HepG2 (cell line): ENCODE data around the gene UGT3A2. TPM values are rescaled to one million over a fixed set of nuclear protein-coding genes. Genes with fewer than 3 reads are reported as not detected.

Experiments used
- ATAC-seq: fragments of 200-7000 bp; cut with Tn5 transposase; 3 replicates; pipeline ENCODE4 v1.9.1; 2020; ENCODE audit warnings: mild to moderate bottlenecking, moderate library complexity
- BruUV-seq: library from RNA; stranded (reverse); fragments of 400-500 nt; replicated peaks from 2 replicates; lab custom pipeline; 2021; lab: Mats Ljungman, UMichigan
- CTCF ChIA-PET: fragments of 300-600 bp; formaldehyde crosslinking; extraction: SDS; loops from one replicate; lab custom pipeline; 2021; ENCODE audit warnings: low total read pairs, inconsistent platforms, low intra/inter-chr PET ratio; lab: Yijun Ruan, JAX
- POLR2A ChIA-PET: fragments of 350-600 bp; sonication (Branson Sonifier 250); formaldehyde crosslinking; loops from one replicate; lab custom pipeline; 2020; ENCODE audit warnings: antibody characterized with exemption, inconsistent platforms; lab: Yijun Ruan, JAX
- DNase-seq: peaks from one replicate; pipeline ENCODE4 v3.0.0-alpha.2; 2015; ENCODE audit warnings: low spot score
- FAIRE-seq: peaks from 3 replicates; lab custom pipeline; 2011; peaks lifted over from hg19 to GRCh38; lab: Jason Lieb, UNC
- H2AFZ ChIP-seq: one replicate; pipeline ENCODE4 v1.6.1; 2011; ENCODE audit warnings: low read length, inconsistent platforms
- H3K27ac ChIP-seq: fragments of 300-600 bp; 3 replicates; pipeline ENCODE4 v1.8.0; 2011; ENCODE audit warnings: mixed run types, mild to moderate bottlenecking, mixed read lengths, low read length, inconsistent platforms; ENCODE audit not compliant: insufficient read depth; ENCODE audit errors: extremely low read length
- H3K27me3 ChIP-seq, 2 experiments: fragments of 200-600 bp in 1 of 2; 2 replicates in 1 of 2; 3 replicates in 1 of 2; pipeline versions ENCODE4 v1.6.0 to v1.8.0; 2011; ENCODE audit warnings: low read length in 2 of 2, mild to moderate bottlenecking in 2 of 2, moderate library complexity in 2 of 2, inconsistent platforms in 1 of 2; ENCODE audit not compliant: insufficient read depth in 2 of 2, control insufficient read depth in 1 of 2
- H3K36me3 ChIP-seq, 2 experiments: fragments of 200-600 bp in 1 of 2; replicated peaks in 1 of 2; 2 replicates in 1 of 2; 3 replicates in 1 of 2; pipeline versions ENCODE4 v1.5.1 to v1.8.0; 2011; ENCODE audit warnings: low read length in 2 of 2, inconsistent platforms in 1 of 2; ENCODE audit not compliant: insufficient read depth in 2 of 2, control insufficient read depth in 1 of 2
- H3K4me1 ChIP-seq: 2 replicates; pipeline ENCODE4 v1.5.1; 2012; ENCODE audit warnings: low read length, inconsistent platforms; ENCODE audit not compliant: insufficient read depth
- H3K4me2 ChIP-seq: 2 replicates; pipeline ENCODE4 v1.6.0; 2011; ENCODE audit warnings: low read depth, low read length, inconsistent platforms
- H3K4me3 ChIP-seq, 3 experiments: fragments of 200-600 bp in 1 of 3; sonication (generic), shearing (Covaris generic) in 1 of 3; replicated peaks in 1 of 3; 2 replicates each; pipeline ENCODE4 v1.5.1; 2011 to 2016; ENCODE audit warnings: low read length in 3 of 3, inconsistent platforms in 2 of 3, low read depth in 2 of 3, mild to moderate bottlenecking in 2 of 3, control low read depth in 1 of 3, mixed read lengths in 1 of 3; ENCODE audit not compliant: insufficient read depth in 1 of 3
- H3K79me2 ChIP-seq: one replicate; pipeline ENCODE4 v1.6.1; 2011; ENCODE audit warnings: low read length, inconsistent platforms; ENCODE audit not compliant: insufficient read depth
- H3K9ac ChIP-seq: 2 replicates; pipeline ENCODE4 v1.6.0; 2011; ENCODE audit warnings: mild to moderate bottlenecking, low read depth, low read length, inconsistent platforms; ENCODE audit not compliant: insufficient read depth
- H3K9me3 ChIP-seq: 2 replicates; pipeline ENCODE4 v1.5.1; 2012; ENCODE audit warnings: mild to moderate bottlenecking, low read length
- H4K20me1 ChIP-seq: 2 replicates; pipeline ENCODE4 v1.6.0; 2011; ENCODE audit warnings: inconsistent platforms, mild to moderate bottlenecking, low read length, moderate library complexity; ENCODE audit not compliant: insufficient read depth
- ERF ChIP-seq: IDR thresholded peaks from 2 replicates; pipeline ENCODE4 v1.6.1; 2018; ENCODE audit warnings: missing biosample characterization, missing genetic modification reagents
- ISL2 ChIP-seq: sonication (generic); formaldehyde crosslinking; IDR thresholded peaks from 2 replicates; pipeline ENCODE4 v1.5.0; 2020; ENCODE audit warnings: missing genetic modification reagents
- KLF11 ChIP-seq: IDR thresholded peaks from 2 replicates; pipeline ENCODE4 v1.6.1; 2016; ENCODE audit warnings: missing compliant biosample characterization
- MAFG ChIP-seq: sonication (generic); formaldehyde crosslinking; IDR thresholded peaks from 2 replicates; pipeline ENCODE4 v1.5.1; 2020; ENCODE audit warnings: mild to moderate bottlenecking, missing genetic modification reagents
- NFRKB ChIP-seq: fragments of 450-650 bp; IDR thresholded peaks from 2 replicates; pipeline ENCODE4 v1.6.1; 2017
- PHB2 ChIP-seq: fragments of 450-650 bp; IDR thresholded peaks from 2 replicates; pipeline ENCODE4 v1.6.1; 2018; ENCODE audit not compliant: partially characterized antibody
- PLSCR1 ChIP-seq: sonication (generic); formaldehyde crosslinking; IDR thresholded peaks from 2 replicates; pipeline ENCODE4 v1.5.0; 2020; ENCODE audit warnings: missing genetic modification reagents, mild to moderate bottlenecking, borderline replicate concordance
- RFXAP ChIP-seq: sonication (generic); formaldehyde crosslinking; IDR thresholded peaks from 2 replicates; pipeline ENCODE4 v1.4.0; 2020; ENCODE audit warnings: missing genetic modification reagents, borderline replicate concordance
- SALL1 ChIP-seq: sonication (generic); formaldehyde crosslinking; IDR thresholded peaks from 2 replicates; pipeline ENCODE4 v1.8.0; 2022; ENCODE audit warnings: mild to moderate bottlenecking, missing genetic modification reagents
- SMC3 ChIP-seq: IDR thresholded peaks from 2 replicates; pipeline ENCODE4 v1.6.1; 2011; ENCODE audit warnings: low read length, improper control_type of control experiment
- ZBTB44 ChIP-seq: sonication (generic); formaldehyde crosslinking; IDR thresholded peaks from 2 replicates; pipeline ENCODE4 v1.4.0; 2020; ENCODE audit warnings: missing genetic modification reagents
- ZFX ChIP-seq: sonication (generic); formaldehyde crosslinking; IDR thresholded peaks from 2 replicates; pipeline ENCODE4 v1.4.0; 2020; ENCODE audit warnings: mild to moderate bottlenecking, low read depth, missing genetic modification reagents, moderate library complexity
- ZMAT5 ChIP-seq: sonication (generic); formaldehyde crosslinking; IDR thresholded peaks from 2 replicates; pipeline ENCODE4 v1.5.0; 2020; ENCODE audit warnings: mild to moderate bottlenecking, low read depth, missing genetic modification reagents, borderline replicate concordance
- WGBS: methylation state at CpG from one replicate; pipeline ENCODE4 v1.1.6; 2017; ENCODE audit warnings: low lambda C conversion rate; 5-methylcytosine and 5-hydroxymethylcytosine counted together
- in situ Hi-C: cut with HindIII; loops from 2 replicates; pipeline ENCODE4 v1.10.0; 2017; ENCODE audit warnings: low pct_unique_long_range_greater_than_20kb; ENCODE audit not compliant: extremely low pct_ligation_motif_present
- intact Hi-C: fragments of 100-400 bp; cut with micrococcal nuclease; formaldehyde crosslinking; loops from one replicate; pipeline ENCODE4 v1.10.0; 2022; ENCODE audit not compliant: unreplicated experiment
- polyA plus RNA-seq, 8 experiments: library from polyadenylated mRNA; depleted of rRNA in 3 of 8; stranded (reverse) in 7 of 8; unstranded in 1 of 8; fragments of >200 nt; fragmentation: Illumina TruSeq in 4 of 8; extraction: Trizol in 4 of 8; gene quantifications; 2 replicates each; pipeline versions ENCODE4 v1.2.1 to v1.2.3, GENCODE V29; 2011 to 2016; ENCODE audit warnings: low read depth in 4 of 8, missing spikeins in 1 of 8, mixed read lengths in 1 of 8; ENCODE audit not compliant: insufficient read depth in 1 of 8
- total RNA-seq, 5 experiments: library from RNA; depleted of rRNA; stranded (reverse); fragments of >200 nt; fragmentation: Illumina TruSeq; extraction: Trizol; gene quantifications; 2 replicates each; pipeline ENCODE4 v1.2.3, GENCODE V29; 2016; ENCODE audit warnings: low read depth in 1 of 5

Gene UGT3A2
- total and polyA plus RNA-seq, 2 of the 13 experiments (the other 11 are each of a cell fraction or from before 2014, with no cell fraction given) = not detected

- Histone ChIP-seq H3K4me1 (no peaks in the 10 kb centered on the region), H3K9ac (no peak overlapping the region), H4K20me1 (no peaks in the 10 kb centered on the region), H3K4me3 (no peak overlapping the region), H3K27me3 (no peaks in the 10 kb centered on the region), H3K4me2 (no peak overlapping the region), H3K36me3 (no peaks in the 10 kb centered on the region), H3K9me3 (no peaks in the 10 kb centered on the region), H3K27ac (no peak overlapping the region), H3K79me2 (no peaks in the 10 kb centered on the region), H2AFZ (no peak overlapping the region)
- FAIRE-seq = no peak
- WGBS = 9% methylated on average over 4 of the region's 4 CpGs
- in situ Hi-C loops = loop anchor here (25.0 kb wide), 1 partner anchor 637 kb away; no protein-coding TSS in a partner anchor
- POLR2A ChIA-PET = no interaction called here
- no peak for ATAC-seq
- no peak for DNase-seq
- BruUV-seq = no TSS peak
- intact Hi-C loops = no loop called here
- CTCF ChIA-PET = no interaction called here
- TF ChIP-seq MAFG (CRISPR knock-in tag) (no peak), ZMAT5 (no peak), SMC3 (no peak), ZBTB44 (CRISPR knock-in tag) (no peak), SALL1 (no peak), ERF (no peak), NFRKB (no peak), RFXAP (CRISPR knock-in tag) (no peak), ISL2 (no peak), PLSCR1 (CRISPR knock-in tag) (no peak), KLF11 (CRISPR knock-in tag) (no peak), PHB2 (no peak), ZFX (CRISPR knock-in tag) (no peak)
Observed at GRCh38 chr5:36049949-36050348, 16.7 kb downstream of the UGT3A2 start.
